ENCODE results near the gene SERPINB12. TPM values are rescaled to one million over a fixed set of nuclear protein-coding genes. Genes with fewer than 3 reads are reported as not detected.

The SERPINB12 gene
- total and polyA plus RNA-seq, 2 donors (not counting 3 experiments of a cell fraction or from before 2014, with no cell fraction given), result not detected

GRCh38 chr18:63559567-63560491, 17.7 kb downstream of the SERPINB12 start:
- Histone ChIP-seq H3K36me3 (ENCODE audit: control insufficient read depth in 2 of 2, extremely low read depth in 1 of 2, insufficient read depth in 2 of 2, low read length in 2 of 2) (no peaks in the 10 kb centered on the region), H3K27me3 (ENCODE audit: control insufficient read depth in 2 of 2, insufficient read depth in 2 of 2, low read length in 2 of 2) (no peaks in the 10 kb centered on the region), H4K20me1 (replicated peaks; ENCODE audit: control insufficient read depth, extremely low read depth, insufficient read depth, low read length) (no peaks in the 10 kb centered on the region), H3K4me3 (replicated peaks in 1 of 3; ENCODE audit: insufficient read depth in 1 of 3, low read depth in 1 of 3, low read length in 3 of 3) (no peak overlapping the region), H3K9me3 (replicated peaks; ENCODE audit: control insufficient read depth, insufficient read depth, low read length) (no peaks in the 10 kb centered on the region), H2AFZ (ENCODE audit: low read depth, low read length) (no peak overlapping the region), H3K4me1 (ENCODE audit: control insufficient read depth, extremely low read depth, insufficient read depth, low read length) (no peaks in the 10 kb centered on the region), H3K79me2 (ENCODE audit: control insufficient read depth, insufficient read depth, low read length) (no peaks in the 10 kb centered on the region), H3K9me1 (replicated peaks; ENCODE audit: control insufficient read depth, extremely low read depth, insufficient read depth, low read length) (no peaks in the 10 kb centered on the region), H3K4me2 (ENCODE audit: insufficient read depth, low read length) (no peak overlapping the region), H3K9ac (replicated peaks; ENCODE audit: extremely low read depth, insufficient read depth, low read length) (no peak overlapping the region), H3K27ac (ENCODE audit: insufficient read depth, low read depth, low read length) (no peak overlapping the region)
- no TSS peak for BruUV-seq (replicated peaks)
- FAIRE-seq (no peak), DNase-seq (ENCODE audit: low read depth, low spot score) (no peak)
- dilution Hi-C loops (cut with MboI; ENCODE audit: extremely low pct_ligation_motif_present, low sequenced_read_pairs), result no loop called here
- no peak for TF ChIP-seq POLR2A (IDR thresholded peaks at IDR 0.05; ENCODE audit: low read depth, low read length)
- no peak for TF ChIP-seq GATA2 (IDR thresholded peaks at IDR 0.05; ENCODE audit: insufficient read depth, insufficient read length, low read depth, low read length)
- TF ChIP-seq MYC (IDR thresholded peaks at IDR 0.05; ENCODE audit: low read depth, low read length), result no peak
- no peak for TF ChIP-seq EZH2 (IDR thresholded peaks at IDR 0.05; ENCODE audit: borderline replicate concordance, low read depth, low read length, severe bottlenecking)
- TF ChIP-seq CTCF (IDR thresholded peaks at IDR 0.05; ENCODE audit: extremely low read depth in 1 of 2, insufficient read depth in 1 of 2, low read depth in 1 of 2, low read length in 2 of 2), result no peak
- no peak for TF ChIP-seq MAX (IDR thresholded peaks at IDR 0.05; ENCODE audit: insufficient read depth, insufficient read length)
- TF ChIP-seq JUN (IDR thresholded peaks at IDR 0.05; ENCODE audit: borderline replicate concordance, insufficient read depth, insufficient read length, low read depth), result no peak
- no peak for TF ChIP-seq FOS (IDR thresholded peaks at IDR 0.05; ENCODE audit: borderline replicate concordance, insufficient read depth, low read length)
- no peak for TF ChIP-seq POLR2AphosphoS5 (IDR thresholded peaks at IDR 0.05; ENCODE audit: insufficient read depth, low read depth, low read length)
- intact Hi-C loops (cut with micrococcal nuclease), result no loop called here
- ChIA-PET CTCF (interaction anchor here (1.0 kb wide), 2 partner anchors 17 to 18 kb away, joined by 3 to 7 read pairs; no protein-coding TSS in a partner anchor), POLR2A (no interaction called here)

Measured in endothelial cell of umbilical vein (primary cell).